Skeletal muscle cell (primary cell): ENCODE results near the gene PNMA8C.
"Not testable (repeated sequence)": the region's sequence is repeated elsewhere in the genome, so short reads cannot be mapped to it uniquely, and the experiment has no call there.

ENCODE experiments used
- DNase-seq: peaks from one replicate; pipeline ENCODE4 v3.0.0-alpha.2; 2010; ENCODE audit warnings: low read depth
- H3K4me3 ChIP-seq: 2 replicates; pipeline ENCODE4 v1.5.1; 2011; ENCODE audit warnings: low read depth, mild to moderate bottlenecking, control low read depth, low read length, moderate library complexity

PNMA8C gene

DNA sequence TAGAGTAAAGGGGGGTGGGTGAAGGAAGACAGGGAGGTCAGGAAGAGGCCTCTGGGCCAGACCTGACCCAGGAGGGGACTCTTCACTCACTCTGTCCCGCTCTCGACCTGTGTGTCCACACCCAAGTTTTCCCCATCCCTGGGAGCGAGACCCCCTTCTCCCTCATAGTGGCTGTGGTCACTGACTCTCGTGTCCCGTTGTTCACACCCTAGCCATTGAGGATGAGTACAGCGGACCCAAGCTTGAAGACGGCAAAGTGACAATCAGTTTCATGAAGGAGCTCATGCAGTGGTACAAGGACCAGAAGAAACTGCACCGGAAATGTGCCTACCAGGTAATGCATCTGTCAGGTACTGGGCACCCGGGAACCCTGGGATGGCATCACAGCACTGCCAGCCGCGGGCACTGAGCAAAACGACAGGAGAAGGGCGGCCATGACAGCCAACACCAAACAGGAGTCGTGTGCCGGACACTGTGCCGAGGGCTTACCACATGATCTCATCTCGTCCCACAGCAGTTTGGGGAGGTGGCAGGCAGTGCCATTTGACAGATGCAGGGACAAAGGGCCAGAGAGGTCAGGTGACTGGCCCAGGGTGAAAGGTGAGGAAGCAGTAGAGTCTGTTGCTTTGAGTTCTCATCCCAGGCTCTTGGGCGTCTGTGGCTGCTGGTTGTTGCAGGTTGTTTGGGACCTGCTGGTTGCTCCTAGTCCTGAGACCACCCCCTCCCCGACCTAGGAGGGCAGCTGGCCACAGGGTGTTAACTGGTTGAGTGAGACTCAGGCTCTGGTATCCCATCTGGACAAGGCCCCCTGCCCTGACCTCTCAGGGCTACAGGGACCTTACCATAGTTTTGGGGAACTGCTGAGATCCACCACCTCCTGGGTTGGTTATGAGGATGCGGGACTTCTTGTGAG, 52.2 kb downstream of the PNMA8C start:
- H3K4me3 ChIP-seq: no peak overlapping the region
- DNase-seq: no peak

DNA sequence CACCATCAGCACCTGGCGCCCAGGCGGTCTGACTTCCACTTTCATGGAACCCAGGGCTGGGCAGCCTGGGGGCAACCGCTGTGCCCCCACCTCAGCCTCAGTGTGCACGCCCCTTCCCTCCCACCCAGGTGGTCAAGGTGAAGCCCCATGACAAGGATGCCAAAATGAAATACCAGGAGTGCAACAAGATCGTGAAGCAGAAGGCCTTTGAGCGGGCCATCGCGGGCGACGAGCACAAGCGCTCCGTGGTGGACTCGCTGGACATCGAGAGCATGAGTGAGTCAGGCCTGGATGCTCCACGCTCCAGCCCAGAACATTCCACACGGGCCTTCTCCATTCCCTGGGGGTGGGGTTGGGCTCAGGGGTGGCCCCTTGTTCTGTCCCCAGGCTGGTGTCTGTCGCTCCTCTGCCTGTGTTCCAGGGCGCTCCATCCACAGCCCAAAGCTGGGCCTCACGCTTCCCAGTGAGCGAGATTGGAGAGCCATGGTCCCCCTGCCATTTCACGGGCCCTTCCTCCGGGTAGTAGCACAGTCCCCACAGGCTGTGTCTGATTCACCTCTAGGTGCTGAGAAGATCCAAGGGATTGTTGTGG, 53.2 kb downstream of the PNMA8C start:
- not testable (repeated sequence) for H3K4me3 ChIP-seq, DNase-seq
